ENCODE data around the gene SH2D3C.
"Not testable (repeated sequence)": the region's sequence is repeated elsewhere in the genome, so short reads cannot be mapped to it uniquely, and the experiment has no call there.

Gene SH2D3C

DNA sequence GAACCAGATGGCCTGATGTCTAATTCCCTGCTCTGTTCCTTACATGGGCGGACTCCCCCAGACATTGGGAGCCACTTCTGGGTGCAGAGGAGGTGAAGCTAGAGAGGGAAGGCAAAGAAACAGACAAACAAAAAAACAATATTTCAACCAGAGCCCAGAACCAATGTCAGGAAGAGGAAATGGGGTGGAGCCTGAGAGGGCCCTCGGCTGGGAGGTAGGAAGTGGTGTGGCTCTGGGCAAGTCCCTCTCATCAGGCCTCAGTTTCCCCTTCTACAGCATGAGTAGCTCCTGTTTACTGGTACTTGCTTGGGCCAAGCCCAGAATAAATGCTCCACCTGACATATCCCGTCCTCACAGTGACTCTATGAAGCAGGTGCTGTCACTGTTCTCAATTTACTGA is 11.1 kb downstream of the SH2D3C start:
- DNase-seq = peak; percentile 34

DNA sequence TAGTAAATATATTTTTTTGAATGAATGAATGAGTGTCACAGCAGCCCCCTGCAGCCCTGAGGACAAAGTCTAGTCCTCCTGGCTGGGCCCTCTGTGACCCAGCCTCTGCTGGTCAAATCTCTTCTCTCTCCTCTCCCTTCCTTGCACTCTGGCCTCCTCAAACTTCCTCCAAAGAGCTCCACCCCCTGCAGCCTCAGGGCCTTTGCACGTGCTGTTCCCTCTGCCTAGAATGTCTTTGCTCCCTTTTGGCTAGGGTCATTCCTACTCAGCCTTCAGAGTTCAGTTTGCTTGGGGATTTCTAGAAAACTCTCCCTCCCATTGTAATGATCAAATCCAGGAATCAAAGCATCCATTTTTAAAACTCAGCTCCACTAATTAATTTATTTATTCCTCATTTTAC is 13.0 kb downstream of the SH2D3C start:
- DNase-seq = no peak

DNA sequence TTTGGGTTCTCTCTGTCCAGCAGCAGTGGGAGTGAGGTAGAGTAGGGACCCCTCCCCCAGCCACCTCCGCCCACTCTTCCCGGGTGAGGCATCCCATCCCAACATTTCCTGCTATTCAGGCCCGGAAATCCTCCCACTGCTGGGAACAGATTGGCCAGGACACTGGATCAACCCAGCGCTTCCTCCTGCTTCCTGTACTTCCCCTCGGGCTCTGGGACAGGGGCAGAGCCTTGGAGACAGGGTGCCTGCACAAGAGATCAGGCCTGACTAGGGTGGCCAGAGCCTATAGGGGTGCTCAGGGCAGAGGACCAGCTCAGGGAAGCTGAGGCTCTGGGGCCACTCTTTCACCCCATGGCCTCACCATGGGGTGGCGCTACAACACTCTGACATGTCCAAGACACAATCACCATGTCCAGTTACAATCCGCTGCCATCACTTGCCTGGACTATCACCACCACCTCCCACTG is 14.5 kb downstream of the SH2D3C start:
- no peak for DNase-seq

DNA sequence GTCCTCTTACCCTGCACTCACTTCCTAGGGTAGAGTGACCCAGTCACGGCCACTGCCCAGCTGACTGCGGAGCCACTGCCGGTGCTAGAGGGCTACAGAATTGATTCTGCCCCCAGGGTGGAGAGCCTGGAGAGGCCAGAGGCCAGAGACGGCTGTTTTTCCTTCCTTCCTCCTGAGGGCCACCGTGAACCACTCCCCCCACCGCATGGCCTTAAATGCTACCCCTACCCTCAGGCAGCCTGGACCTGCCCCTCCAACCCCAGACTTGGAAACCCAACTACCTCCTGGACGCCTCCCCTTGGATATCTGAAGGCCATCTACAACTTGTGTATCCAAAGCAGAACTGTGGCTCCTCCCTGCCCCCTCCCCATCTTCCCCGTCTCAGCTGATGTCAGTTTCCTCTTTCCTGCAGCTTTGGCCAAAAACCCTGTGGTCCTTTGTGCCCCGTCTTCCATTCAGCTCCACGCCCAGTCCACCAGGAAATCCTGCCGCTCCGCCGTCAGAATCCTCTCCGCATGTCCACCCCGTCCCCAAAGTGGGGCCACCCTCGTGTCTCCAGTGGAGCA is 16.3 kb downstream of the SH2D3C start:
- DNase-seq = no peak

DNA sequence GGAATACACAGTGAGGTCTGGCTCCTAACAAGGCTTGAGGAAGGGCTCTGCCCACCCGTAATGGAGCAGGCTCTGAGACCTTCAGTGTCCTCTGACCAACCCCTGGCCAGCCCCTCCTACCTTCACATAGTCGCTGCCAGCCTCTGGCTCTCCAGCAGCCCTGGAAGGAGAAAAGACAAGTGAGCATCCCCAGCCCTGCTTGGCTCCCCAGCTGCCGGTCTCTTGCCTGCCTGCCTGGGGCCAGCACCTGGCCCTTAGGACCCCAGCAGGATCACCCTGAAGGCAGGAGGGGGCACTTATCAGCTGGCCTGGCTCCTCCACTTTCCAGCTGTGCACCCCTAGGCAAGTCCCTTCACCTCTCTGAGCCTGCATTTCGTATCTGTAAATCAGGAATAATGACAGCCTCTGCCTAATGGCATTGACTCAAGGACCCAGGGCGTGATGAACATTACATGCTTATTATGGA is 16.9 kb downstream of the SH2D3C start:
- DNase-seq = no peak

DNA sequence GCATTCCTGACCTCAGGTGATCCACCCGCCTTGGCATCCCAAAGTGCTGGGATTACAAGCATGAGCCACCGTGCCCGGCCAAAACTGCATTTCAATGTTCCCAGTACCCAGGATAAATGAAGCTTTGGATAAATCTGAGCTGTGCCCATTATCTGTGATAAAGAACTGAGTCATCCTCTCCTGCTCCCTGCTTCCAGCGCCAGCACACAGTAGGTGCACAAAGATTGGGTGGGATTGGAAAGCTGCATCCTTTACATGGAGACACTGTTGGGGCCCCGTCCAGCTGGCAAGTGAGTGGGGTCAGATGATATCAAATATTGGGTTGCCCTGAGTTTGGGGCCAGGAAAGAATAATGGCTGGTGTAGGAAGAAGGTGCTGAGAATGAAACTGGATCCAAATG is 17.4 kb downstream of the SH2D3C start:
- no peak for DNase-seq

DNA sequence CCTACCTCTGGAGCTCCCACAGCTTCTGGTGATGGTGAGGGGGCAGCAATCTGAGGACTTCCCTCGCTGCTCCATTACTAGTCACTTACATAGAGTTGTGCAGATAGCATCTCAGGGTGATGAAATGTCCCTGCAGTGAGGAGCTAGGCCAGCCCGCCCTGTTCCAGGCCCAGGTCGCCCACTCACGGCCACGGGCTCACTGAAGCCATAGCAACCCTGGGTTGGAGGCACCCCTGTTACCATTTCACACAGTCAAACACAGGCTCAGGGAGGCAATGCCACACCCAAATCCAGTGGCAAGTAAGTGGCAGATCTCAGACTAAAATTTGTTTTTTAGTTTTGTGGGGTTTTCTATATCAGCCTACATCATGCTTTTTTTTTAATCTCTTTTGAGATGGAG is 19.6 kb downstream of the SH2D3C start:
- no peak for DNase-seq

DNA sequence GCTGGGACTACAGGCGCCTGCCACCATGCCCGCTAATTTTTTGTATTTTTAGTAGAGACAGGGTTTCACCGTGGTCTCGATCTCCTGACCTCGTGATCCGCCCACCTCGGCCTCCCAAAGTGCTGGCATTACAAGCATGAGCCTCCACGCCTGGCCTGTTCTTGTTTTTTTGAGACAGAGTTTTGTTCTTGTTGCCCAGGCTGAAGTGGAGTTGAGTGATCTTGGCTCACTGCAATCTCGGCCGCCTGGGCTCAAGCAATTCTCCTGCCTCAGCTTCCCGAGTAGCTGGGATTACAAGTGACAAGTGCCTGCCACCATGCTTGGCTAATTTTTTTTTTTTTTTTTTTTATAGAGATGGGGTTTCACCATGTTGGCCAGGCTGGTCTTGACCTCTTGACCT is 21.7 kb downstream of the SH2D3C start:
- not testable (repeated sequence) for DNase-seq

DNA sequence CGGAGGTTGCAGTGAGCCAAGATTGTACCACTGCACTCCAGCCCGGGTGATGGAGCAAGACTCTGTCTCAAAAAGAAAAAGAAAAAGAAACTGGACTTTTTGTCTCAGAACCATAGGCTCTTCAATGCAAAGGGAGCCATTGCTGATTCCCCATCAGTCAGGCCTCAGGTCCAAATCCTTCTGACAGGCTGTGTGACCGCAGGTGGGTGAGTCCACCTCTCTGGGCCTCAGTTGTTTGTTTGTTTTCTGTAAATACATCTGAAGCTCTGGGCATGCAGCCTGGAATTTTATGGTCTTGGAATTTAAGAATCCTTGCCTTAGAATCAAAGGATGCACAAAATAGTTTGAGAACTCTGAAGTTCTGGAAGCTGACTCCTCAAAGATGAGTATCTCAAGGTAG is 22.2 kb downstream of the SH2D3C start:
- no peak for DNase-seq

DNA sequence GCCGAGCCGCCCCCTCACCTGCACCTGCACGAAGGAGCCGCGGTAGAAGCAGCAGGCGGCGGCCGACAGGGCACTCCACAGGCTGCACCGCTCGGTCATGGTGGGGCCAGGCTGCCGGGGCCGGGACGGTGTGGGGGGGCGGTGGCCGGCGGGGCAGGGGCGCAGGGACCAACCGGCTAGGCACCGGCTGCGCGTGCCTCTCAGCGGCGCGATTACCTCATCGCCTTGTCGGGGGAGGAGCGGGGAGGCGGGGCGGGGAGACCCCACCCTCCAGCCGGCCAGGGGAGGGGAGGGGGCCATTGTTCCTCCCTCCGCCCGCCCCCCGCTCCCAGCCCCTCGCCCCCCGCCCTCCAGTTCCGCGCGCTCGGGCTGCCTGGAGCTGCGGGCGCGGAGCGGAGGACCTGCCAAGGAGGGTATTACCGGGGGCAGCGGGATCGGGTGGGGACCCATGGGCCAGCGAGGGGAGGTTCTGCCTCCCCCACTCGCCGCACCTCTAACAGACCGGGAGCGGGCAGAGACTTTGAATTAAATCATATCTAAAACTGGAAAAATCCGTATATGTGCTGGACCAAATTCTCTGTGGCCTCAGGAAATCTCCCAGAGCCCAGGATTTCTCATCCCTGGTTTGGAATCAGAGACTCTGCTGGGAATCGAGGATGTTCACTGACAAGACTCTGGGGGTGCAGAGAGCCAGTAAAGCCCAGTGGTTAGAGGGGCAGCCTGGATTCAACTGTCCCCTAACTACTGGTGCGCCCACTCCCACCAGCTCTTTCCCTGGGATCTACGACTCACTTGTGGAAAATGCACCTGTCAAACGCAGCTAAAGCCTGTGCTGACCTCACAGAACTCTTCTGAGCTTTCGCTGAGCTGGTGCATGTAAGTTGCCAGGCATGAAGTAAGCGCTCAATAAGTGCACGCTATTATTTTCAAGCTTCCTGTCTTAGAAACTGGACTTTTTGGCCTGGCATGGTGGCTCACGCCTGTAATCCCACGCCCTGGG is 23.1 kb downstream of the SH2D3C start:
- DNase-seq = no peak

DNA sequence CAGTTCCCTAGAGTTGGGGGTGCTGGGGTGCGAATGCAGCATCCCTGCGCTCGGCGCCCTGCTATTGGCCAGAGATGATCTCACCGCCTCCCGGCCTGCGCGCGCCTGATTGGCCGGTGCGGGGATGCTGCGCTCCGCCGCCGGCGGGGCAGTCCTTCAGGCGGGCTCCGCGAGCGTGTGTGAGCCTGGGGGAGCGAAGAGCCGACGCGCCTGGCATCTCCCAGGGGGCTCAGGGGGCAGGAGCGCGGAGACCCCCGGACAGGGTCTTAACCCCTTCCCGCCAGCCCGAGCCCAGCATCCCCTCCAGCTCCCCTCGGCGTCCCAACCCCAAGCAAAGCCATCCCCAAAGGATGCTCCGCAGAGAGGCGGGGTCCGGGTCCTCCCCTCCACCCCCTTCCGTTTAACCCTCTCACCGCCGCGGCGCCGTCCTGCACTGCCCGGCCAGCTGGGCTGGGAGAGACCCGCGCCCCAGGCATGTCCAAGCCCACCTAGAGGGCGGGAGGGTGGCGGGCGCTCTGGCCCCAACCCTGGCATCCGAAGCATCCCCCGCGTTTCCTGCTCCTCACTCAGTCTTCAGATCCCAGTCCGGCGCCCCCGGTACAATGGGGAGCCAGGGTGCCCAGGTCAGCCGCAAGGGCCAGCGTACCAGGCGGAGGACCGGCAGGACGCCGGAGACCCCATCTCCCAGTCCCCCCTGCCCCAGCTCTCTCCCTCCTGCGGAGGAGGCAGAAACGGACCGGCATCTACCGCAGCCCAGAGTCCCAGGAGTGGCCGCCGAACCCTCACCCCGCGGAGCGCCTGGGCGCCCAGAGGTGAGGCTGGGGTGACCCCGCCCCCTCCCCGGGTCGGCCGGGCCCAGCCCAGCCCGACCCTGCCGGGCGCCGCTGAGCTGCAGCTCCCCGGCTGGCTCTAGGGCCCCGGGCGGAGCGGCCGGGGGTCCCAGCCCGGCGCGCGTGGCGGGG is 24.1 kb downstream of the SH2D3C start:
- DNase-seq = no peak

DNA sequence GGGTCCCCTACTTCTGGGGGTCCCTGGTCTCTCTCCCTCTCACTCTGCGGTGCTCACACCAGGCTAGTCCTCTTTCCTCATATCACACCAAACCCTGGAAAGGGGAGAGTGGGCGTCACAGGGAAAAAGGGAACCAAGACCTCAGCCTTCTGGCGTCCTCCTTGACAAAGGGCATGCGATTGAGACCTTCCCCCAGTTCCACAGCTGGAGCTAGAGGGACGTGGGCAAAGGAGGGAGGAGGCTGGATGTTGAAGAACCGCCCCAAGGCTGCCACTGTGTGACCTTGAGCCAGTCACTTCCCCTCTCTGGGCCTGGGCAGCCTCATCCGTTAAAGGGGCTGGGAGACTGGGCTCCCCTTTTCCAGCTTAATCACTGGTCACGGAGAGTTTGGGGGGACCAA is 24.8 kb downstream of the SH2D3C start:
- no peak for DNase-seq

DNA sequence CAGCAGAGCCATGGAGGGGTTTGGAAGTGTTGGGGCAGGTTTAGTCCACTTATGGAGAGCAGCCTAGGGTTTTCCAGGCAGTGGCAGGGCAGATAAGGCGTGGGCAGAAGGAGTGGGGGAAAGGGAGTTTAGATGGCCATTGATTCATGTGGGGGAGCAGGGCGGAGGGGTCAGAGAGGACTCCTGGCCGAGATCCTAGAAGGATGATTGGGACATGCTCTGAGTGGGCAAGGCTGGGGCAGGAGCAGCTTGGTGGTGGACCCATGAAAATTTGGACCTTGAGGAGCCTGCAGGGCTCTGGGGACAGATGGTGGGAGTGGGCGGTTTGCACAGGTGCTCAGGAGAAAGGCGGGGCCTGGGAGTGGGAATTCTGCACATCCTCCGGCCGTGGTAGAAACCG is 25.3 kb downstream of the SH2D3C start:
- DNase-seq = no peak

DNA sequence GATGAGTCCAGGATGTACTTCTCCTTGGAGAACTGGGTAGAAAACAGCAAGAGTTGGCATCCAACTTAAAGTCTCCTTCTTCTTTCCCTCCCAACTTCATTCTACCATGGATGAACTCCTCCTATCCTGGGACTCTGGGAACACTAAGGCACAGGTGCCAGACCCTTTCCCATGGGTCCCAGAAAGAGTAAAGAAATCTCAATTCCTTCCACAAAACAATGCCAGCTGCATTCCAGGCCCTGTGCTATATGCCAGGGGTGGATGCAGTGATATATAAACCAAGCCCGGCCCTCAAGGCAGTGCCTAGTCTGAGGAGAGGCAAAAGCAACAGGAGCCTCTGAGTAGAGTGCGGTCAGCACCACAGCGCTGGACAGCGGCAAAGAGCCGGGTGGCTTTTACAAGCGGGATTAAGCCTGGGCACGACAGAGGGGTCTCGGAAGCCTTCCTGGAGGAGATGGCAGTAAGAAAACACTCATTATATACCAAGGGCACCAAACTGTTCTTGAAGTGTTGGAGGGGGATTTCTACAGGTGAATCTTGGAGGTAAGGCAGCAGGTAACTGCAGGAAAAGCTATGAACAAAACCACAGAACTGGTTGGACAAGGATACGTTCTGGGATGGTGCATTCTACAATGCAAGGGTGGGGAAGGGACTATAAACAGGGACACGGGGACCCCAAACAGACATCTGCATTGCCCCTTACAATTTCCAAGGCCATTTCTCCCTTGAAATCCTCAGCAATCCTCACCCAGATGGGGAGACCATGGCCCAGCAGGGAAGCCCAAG is 27.0 kb downstream of the SH2D3C start:
- DNase-seq = no peak

DNA sequence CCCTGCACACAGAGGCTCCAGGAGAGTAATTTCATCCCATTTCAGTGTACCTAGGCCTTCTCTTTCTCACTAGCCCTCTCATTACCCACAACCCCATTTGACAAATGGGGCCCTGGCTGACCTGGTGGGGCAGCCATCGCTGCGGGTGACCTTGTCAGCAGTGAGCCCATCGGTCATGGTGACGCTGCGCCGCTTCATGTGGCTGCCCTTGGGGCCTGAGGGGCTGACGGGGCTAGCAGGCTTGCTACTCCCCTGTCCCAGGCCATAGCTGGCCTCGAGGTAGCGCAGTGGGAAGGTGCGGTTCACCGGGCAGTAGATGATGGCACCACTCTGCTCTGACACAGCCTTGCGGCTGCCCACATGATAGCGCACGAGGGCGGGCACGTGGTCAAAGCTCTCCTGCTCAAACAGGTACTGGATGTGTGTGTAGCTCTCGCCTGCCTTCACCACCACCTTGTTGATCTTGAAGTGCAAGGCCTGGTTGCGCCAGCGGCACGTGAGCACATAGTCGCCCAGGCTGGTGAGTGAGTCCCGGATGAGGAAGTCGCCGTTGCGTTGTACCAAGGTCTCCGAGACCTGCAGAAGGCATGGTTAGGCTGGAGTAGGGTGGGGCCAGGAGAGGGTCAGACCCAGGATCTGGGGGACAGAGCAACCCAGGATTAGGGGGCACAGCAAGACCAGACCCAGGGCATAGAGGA is 29.2 kb downstream of the SH2D3C start:
- no peak for DNase-seq

DNA sequence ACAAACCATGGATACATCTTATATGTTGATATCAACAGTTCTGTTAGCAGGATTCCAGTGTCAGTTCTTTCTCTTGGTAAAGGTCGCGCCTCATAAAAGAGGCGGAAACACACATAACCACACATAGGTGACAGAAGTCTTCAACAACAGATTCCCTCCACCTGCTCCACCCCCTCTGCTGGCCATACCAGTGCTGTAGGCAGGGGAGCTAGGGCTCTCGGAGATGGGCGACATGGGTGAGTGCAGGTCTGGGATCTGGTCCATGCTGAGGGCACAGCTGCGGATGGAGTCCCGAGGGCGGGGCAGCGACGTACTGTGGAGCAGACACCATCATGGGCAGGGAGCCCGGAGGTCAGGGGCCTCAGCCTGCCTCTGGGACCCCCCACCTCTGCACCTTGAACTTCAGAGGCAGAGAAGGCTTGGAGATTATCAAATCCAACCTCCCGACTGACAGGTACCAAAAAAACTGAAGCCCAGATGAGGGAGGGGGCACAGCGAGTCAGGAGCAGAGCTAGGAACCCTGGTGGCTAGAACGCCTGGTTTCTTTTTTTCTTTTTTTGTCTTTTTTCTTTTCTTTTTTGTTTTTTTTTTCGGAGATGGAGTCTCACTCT is 31.4 kb downstream of the SH2D3C start:
- DNase-seq = peak; percentile 39

DNA sequence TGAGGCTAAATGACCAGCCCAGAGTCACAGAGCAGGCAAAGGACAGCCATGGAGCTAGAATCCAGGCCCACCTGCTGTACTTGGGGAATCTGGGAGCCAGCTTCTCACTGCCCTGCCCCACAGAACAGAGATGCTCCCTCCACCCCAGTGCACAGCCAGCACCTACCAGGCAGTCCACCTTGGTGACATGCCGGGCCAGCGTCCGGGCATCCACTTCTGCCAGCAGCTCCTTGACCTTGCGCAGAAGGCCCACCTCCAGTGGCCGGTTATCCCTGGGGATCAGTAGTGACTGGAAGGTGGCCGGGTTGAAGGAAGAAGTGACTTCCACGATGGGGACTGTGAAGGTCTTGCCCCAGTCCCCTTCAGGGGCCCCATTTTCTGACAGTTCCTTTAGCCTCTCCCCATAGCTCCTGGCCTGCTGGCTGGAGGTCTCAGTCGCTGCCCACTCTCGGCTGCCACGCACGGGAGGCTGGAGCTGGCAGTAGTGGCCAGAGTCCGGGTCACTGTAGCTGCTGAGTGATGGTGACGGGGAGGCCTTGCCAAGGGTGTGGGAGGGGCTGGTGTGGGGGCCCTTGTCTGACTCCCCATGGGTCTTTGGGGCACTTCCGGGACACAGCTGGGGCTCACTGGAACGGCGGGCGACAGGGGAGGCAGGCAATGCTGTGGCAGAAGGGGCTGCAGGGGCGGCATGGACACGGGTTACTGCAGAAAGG is 33.9 kb downstream of the SH2D3C start:
- DNase-seq = no peak

DNA sequence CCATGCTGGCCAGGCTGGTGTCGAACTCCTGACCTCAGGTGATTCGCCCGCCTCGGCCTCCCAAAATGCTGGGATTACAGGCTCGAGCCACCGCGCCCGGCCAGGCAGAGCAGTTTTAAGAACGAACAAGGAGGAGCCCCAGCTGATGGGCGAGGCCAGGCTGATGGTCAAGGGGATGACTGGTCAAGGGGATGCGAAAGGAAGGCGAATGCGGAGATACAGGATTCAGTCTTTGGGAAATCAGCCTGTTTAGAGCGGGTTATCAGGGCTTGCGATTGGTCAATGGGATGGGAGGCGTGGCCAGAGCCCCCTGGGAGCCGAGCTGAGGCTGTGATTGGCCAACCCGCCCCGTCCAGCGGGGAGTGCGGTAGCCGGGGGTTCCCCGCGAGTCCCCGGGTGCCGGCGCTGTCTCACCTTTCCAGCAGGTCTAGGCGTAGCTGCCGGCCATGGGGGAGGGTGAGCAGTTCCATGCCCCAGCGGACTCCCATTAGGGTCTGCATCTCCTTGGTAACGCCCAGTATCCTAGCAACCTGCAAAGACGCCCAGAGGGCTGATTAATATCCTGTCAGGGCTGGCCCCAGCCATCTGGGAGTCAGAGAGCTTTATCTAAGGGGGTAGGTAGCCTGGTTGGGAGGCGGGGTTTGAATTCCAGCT is 35.9 kb downstream of the SH2D3C start:
- no peak for DNase-seq

DNA sequence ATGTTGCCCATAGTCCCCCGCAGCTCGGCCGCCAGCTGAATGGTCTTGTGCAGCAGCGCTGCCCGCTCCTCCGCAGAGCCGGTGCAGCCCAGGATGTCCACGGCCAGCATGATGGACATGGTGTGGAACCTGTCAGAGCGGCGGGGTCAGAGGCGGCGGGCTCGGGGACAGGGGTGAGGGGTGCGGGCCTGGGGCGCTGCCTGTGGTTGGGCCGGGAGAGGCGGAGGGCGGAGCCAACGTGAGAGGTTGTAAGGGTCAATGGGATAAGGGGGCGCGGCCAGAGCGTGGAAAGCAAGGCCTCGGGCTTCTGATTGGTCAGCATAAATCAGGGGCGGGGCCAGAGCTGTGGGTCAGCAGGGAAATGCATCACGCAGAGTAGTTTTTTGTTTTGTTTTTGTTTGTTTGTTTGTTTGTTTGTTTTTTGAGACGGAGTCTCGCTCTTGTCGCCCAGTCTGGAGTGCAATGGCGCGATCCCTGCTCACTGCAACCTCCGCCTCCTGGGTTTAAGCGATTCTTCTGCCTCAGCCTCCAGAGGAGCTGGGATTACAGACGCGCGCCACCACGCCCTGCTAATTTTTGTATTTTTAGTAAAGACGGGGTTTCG is 36.5 kb downstream of the SH2D3C start:
- DNase-seq = no peak
